HL-60 (cell line): ENCODE results near the gene RAB1B.

Experiments used
- DNase-seq, 2 experiments: peaks; one replicate each; pipeline ENCODE4 v3.0.0-alpha.2; 2010 to 2020; ENCODE audit warnings: low read depth in 1 of 2, low spot score in 1 of 2
- H3K27ac ChIP-seq: fragments of 250-450 bp; sonication (Bioruptor Pico); replicated peaks from 2 replicates; pipeline ENCODE4 v1.5.1; 2020; ENCODE audit warnings: mild to moderate bottlenecking, moderate library complexity
- H3K27me3 ChIP-seq: fragments of 250-450 bp; sonication (Bioruptor Pico); 2 replicates; pipeline ENCODE4 v1.5.1; 2021; ENCODE audit warnings: mild to moderate bottlenecking, moderate library complexity; ENCODE audit not compliant: insufficient read depth, poor library complexity, severe bottlenecking
- H3K4me3 ChIP-seq: replicated peaks from 2 replicates; pipeline ENCODE4 v1.5.1; 2011; ENCODE audit warnings: mild to moderate bottlenecking, control low read depth, low read length; ENCODE audit not compliant: insufficient read depth
- CTCF ChIP-seq: IDR thresholded peaks from one replicate; pipeline ENCODE4 v1.5.1; 2011; ENCODE audit warnings: low read length, control low read depth, inconsistent platforms; ENCODE audit not compliant: insufficient read depth
- GABPA ChIP-seq: IDR thresholded peaks from 2 replicates; pipeline ENCODE4 v1.6.1; 2012; ENCODE audit warnings: low read depth
- POLR2AphosphoS5 ChIP-seq: IDR thresholded peaks from 2 replicates; pipeline ENCODE4 v1.6.1; 2012; ENCODE audit warnings: low read depth
- REST ChIP-seq: IDR thresholded peaks from 2 replicates; pipeline ENCODE4 v1.6.1; 2012; ENCODE audit warnings: low read depth; ENCODE audit not compliant: insufficient replicate concordance
- SPI1 ChIP-seq: IDR thresholded peaks from 2 replicates; pipeline ENCODE4 v1.6.1; 2012; ENCODE audit warnings: low read depth, mild to moderate bottlenecking, borderline replicate concordance

Gene RAB1B

GRCh38 chr11:66324664-66325063 lies 56.2 kb downstream of the RAB1B start:
- no peak overlapping the region for H3K4me3 ChIP-seq
- no peaks in the 10 kb centered on the region for H3K27me3 ChIP-seq
- no peak for DNase-seq
- TF ChIP-seq CTCF, result no peak
- no peak for TF ChIP-seq POLR2AphosphoS5
- no peak for TF ChIP-seq SPI1
- no peak for TF ChIP-seq REST
- H3K27ac ChIP-seq, result no peak overlapping the region

- TF ChIP-seq CTCF (no peak), REST (no peak), SPI1 (peak; percentile 7; the same call in 1 of the 2 replicates), POLR2AphosphoS5 (peak; percentile 90)
- DNase-seq, result peak in 1 of 2 experiments; percentile 19
- Histone ChIP-seq H3K27me3 (no peaks in the 10 kb centered on the region), H3K27ac (no peak overlapping the region), H3K4me3 (no peak overlapping the region)
Observed at GRCh38 chr11:66325263-66325671, 56.8 kb downstream of the RAB1B start.

- H3K27ac ChIP-seq, result no peak overlapping the region
- no peak overlapping the region for H3K4me3 ChIP-seq
- DNase-seq, result no peak
- no peaks in the 10 kb centered on the region for H3K27me3 ChIP-seq
- TF ChIP-seq SPI1 (no peak), CTCF (no peak), POLR2AphosphoS5 (no peak), GABPA (no peak), REST (no peak)
Observed at GRCh38 chr11:66326261-66327111, 58.0 kb downstream of the RAB1B start.
